Hepatocyte (in vitro differentiated cells): ENCODE results near the gene PDE4DIP.
"Not testable (repeated sequence)": the region's sequence is repeated elsewhere in the genome, so short reads cannot be mapped to it uniquely, and the experiment has no call there.

Experiments
- CTCF ChIP-seq: fragments of 200-600 bp; sonication (generic); IDR thresholded peaks from 2 replicates; pipeline ENCODE4 v1.5.1; 2016; ENCODE audit warnings: antibody characterized with exemption, mild to moderate bottlenecking; ENCODE audit not compliant: poor library complexity
- EZH2 ChIP-seq: fragments of 200-600 bp; sonication (generic); IDR thresholded peaks from 2 replicates; pipeline ENCODE4 v1.6.1; 2016; ENCODE audit warnings: antibody characterized with exemption, mild to moderate bottlenecking, borderline replicate concordance

- not testable (repeated sequence) for TF ChIP-seq EZH2, CTCF
Measured at GRCh38 chr1:148828962-148829361, 15.3 kb upstream of the PDE4DIP start.
